GM13977 (cell line): ENCODE data around the gene HDGFL3.

Source experiments
- DNase-seq: peaks from one replicate; pipeline ENCODE4 v3.0.0; 2012; ENCODE audit warnings: low spot score
- CTCF ChIP-seq: IDR thresholded peaks from 2 replicates; pipeline ENCODE4 v1.5.1; 2012; ENCODE audit warnings: mild to moderate bottlenecking, control low read depth; ENCODE audit not compliant: insufficient read depth; ENCODE audit errors: extremely low read depth, missing control alignments
- in situ Hi-C: fragments of 300-500 bp; cut with MboI; formaldehyde crosslinking; loops from one replicate; pipeline ENCODE4 v1.12.0; 2022; ENCODE audit warnings: low sequenced_read_pairs, low pct_unique_long_range_greater_than_20kb, mixed read lengths, inconsistent platforms; ENCODE audit not compliant: unreplicated experiment

The HDGFL3 gene

GRCh38 chr15:83207660-83208366 lies at the start of gene HDGFL3:
TSS of gene HDGFL3 (minus strand) at chr15:83207823. CDS start at chr15:83207414, 409 bp downstream.
- TF ChIP-seq CTCF = peak; percentile 48
- DNase-seq = peak; percentile 71
- in situ Hi-C loops = no loop called here

- in situ Hi-C loops = no loop called here
- no peak for TF ChIP-seq CTCF
- DNase-seq = no peak
Measured at GRCh38 chr15:83250781-83251180, 43.2 kb upstream of the HDGFL3 start.

- in situ Hi-C loops = loop anchor here (10.0 kb wide), 1 partner anchor 316 kb away; no protein-coding TSS in a partner anchor
- DNase-seq = no peak
- no peak for TF ChIP-seq CTCF
Measured at GRCh38 chr15:83249030-83249343, 41.4 kb upstream of the HDGFL3 start.

- DNase-seq = peak; percentile 36
- in situ Hi-C loops = loop anchor here (10.0 kb wide), 1 partner anchor 316 kb away; no protein-coding TSS in a partner anchor
- peak; percentile 81 for TF ChIP-seq CTCF
Measured at GRCh38 chr15:83248151-83249029, 40.8 kb upstream of the HDGFL3 start.

GRCh38 chr15:83243634-83244033 lies 36.0 kb upstream of the HDGFL3 start:
- DNase-seq = no peak
- in situ Hi-C loops = loop anchor here (10.0 kb wide), 1 partner anchor 321 kb away; no protein-coding TSS in a partner anchor
- TF ChIP-seq CTCF = no peak

- in situ Hi-C loops = no loop called here
- DNase-seq = no peak
- no peak for TF ChIP-seq CTCF
Measured at GRCh38 chr15:83230242-83230641, 22.6 kb upstream of the HDGFL3 start.
